GM21529 (cell line): ENCODE results near the gene OR52I1.

ENCODE experiments used
- ATAC-seq: cut with Tn5 transposase; IDR thresholded peaks from one replicate; pipeline ENCODE4 v1.9.1; 2021; ENCODE audit not compliant: unreplicated experiment

Gene OR52I1

DNA sequence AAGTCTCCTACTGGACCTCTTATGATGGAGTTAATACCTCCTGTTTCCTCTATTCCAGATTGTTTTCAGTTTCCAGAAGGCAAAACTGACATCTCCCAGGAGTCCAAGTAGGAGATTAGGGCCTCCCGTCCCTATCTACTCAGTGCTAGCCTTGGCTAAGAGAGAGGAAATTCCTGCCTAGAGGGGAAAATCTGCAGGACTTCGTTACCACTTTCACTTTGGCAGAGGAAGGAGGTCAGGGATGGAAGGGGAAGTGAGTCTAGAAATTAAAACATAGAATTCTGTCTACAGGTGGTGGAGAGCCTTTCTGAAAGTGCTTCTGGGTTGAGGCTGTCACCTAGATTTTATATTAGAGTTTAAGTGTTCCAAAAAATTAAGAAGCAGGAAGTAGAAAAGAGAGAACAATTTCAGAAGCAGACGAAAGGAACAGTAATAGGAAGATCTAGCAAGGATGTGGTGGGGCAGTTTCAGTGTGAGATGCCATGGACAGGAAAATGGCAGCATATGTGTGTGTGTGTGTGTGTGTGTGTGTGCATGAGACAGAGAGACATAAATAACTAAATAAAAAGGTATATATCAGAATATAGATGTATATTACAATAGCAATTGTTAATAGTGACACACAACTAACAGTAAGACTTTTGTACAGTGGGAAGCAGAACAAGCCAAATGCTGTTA, 16.6 kb downstream of the OR52I1 start:
- ATAC-seq = no peak

DNA sequence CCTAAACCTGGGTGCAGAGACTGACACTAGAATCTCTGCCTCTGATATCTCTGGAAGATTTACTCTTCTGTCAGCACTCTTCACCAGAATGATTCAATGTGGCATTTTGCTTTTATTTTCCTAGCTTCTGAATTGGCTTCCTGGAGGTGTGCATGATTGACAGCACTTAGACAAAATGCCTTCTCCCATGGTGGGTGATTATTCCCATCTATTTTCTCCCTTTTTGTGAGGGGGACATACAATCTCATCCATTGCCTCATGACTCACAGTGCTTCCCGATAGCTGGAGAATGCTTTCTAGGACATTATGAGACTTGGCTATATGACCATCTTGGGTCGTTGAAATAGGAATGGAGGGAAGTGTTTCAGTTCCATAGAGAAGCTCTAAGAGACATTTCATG, 18.1 kb downstream of the OR52I1 start:
- no peak for ATAC-seq

DNA sequence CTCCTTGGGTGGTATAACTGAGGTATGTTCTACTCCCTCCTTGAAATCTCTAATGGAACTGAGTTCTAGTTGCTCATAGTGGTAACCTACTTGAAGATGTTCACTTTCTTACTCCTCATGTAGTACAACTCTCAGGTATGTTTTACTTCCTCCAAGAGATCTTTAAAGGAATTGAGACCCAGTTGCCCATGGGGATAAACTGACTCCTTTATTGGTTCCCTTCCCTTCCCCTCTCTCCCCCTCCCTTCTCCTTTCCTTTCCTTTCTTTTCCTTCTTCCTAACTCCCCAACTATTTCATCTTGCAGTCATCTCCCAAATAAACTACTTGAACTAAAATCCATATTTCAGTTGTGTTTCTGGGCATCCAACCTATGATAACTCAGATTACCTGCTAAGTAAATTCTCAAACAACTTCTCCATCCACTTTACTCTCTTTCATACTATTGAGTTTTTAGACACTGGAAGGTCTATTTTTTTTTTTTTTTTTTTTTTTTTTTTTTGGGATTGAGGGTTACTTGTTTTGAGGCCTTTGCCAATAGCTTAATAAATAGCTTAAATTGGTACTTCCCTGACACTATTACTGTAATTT, 22.1 kb downstream of the OR52I1 start:
- no peak for ATAC-seq

GRCh38 chr11:4619514-4619913, 25.7 kb downstream of the OR52I1 start:
- ATAC-seq = no peak

DNA sequence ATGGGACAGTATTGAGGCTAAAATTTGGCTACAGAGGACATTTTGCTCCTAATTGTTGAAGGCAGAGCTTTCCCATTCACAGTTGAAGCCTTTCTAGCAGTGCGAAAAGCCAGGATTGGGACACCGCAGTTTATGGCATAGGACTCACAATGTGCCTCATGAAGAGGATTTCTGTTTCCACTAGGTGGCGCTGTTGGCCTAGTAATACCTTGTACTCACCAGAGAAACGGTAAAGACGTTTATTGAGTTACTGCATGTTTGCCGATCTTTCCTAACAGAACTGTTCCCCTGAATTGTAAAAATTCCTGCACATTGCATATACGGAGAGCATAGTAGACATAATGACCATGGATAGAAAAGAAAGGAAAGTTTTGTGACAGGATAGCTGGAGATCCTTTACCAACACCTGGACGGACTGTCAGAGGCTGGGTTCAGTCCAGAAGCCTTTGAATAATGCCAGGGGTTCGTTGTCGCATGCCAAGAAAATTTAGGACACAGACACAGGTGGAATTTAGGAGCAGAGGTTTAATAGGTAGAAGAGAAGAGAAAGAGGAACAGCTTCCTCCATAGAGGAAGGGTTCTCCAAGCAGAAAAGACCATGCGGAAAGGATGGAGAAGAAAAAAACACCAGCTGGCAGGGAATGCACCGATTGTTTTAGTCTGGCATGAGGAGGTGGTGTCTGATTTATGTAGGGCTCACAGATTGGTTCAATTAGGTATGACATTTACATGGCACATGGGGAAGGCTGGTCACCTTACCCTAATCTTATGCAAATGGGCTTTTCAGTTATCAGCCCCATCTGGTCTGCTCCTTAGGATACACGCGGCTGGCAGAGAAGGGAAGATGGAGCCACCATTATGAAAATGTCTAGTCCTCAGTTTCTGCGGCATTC, 32.6 kb downstream of the OR52I1 start:
- peak; percentile 68 for ATAC-seq

DNA sequence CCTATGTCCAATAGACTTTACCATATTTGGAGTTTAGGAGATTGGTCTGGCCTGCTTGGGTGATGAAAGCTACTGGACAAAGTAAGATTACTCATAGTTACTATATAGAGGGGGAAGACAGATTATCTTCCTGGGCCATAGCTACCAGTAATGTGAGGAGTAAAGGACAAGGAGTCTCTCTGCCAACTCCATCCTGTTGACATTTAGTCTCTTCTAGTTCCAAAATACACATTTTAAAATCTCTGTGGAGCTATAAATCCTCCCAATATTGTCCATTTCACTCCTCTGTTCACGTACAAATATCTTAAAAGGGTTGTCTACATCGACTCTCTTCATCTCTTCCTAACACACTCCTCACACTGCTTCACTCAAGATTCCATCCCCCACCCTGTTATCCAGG, 42.3 kb downstream of the OR52I1 start:
- ATAC-seq = no peak

- ATAC-seq = peak; percentile 96
These were observed 43.3 kb downstream of the OR52I1 start, which contains the start of gene OR51D1 for GRCh38 chr11:4636962-4637661. TSS of gene OR51D1 (plus strand) at chr11:4637477. CDS start at chr11:4639791, 2,314 bp downstream.

DNA sequence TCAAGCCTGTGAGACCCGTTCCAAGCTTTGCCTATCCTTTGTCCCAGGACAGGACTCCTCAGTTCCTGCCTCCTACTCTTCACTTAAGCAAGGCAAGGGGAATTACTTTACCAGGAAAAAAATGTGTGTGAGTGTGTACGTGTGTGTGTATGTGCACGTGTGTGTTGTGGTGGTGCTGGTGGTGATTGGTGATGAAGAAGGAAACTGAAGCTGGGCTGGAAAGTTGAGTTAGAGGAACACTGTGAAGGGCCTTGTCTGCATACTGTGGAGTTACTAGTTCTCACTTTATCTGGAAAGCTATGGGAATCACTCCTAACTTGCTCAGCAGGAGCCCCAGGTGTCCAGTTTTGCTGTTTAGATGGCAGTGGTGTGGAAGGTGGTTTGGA, 43.8 kb downstream of the OR52I1 start:
- no peak for ATAC-seq

DNA sequence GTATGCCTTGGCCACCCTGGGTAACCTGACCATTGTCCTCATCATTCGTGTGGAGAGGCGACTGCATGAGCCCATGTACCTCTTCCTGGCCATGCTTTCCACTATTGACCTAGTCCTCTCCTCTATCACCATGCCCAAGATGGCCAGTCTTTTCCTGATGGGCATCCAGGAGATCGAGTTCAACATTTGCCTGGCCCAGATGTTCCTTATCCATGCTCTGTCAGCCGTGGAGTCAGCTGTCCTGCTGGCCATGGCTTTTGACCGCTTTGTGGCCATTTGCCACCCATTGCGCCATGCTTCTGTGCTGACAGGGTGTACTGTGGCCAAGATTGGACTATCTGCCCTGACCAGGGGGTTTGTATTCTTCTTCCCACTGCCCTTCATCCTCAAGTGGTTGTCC, 46.1 kb downstream of the OR52I1 start:
- no peak for ATAC-seq

DNA sequence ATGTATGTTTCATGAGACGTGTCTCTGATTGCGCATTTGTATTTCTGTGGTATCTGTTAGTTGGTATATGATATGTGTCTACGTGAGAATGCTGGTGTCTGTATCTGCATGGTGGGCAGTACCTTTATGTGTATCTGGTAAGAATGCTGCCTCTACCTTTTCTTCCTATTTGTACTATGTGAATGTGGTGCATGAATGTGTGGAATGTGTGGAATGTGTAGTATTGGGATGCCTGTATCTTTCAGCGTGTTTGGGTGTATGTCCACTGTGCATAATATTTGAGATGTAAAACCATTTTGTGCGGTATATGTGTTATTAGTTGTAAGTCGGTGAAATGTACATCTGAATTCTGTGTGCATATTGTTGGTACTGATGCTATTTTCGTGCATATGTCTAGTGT, 47.7 kb downstream of the OR52I1 start:
- no peak for ATAC-seq

- no peak for ATAC-seq
These were observed 48.2 kb downstream of the OR52I1 start for GRCh38 chr11:4642043-4642442.

- ATAC-seq = no peak
These were observed 49.2 kb downstream of the OR52I1 start for GRCh38 chr11:4643076-4643475.

GRCh38 chr11:4643682-4644081, 49.8 kb downstream of the OR52I1 start, which contains the start of gene OR51E1:
TSS of gene OR51E1 (plus strand) at chr11:4643982. CDS start at chr11:4652527, 8,545 bp downstream.
- ATAC-seq = no peak

DNA sequence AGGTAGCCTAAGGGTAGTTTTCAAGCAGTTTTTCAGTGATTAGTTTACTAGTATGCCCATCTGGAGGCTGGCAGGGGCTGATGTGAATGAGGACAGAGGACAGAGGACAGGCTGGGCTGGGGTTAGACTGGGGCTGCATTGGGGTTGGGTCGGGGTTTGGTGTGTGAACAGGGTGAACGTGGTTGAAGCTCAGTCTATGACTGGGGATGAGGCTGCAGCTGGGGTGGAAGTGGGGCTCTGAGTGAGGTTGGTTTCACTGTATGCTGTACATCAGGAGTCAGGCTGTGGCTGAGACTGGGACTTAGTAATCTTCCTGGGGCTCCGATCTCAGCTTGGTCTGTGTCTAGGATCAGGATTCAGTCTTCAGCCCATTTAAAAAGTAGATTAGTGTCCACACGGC, 50.4 kb downstream of the OR52I1 start:
- ATAC-seq = no peak
